ENCODE data around the gene CRYGN.

The CRYGN gene

DNA sequence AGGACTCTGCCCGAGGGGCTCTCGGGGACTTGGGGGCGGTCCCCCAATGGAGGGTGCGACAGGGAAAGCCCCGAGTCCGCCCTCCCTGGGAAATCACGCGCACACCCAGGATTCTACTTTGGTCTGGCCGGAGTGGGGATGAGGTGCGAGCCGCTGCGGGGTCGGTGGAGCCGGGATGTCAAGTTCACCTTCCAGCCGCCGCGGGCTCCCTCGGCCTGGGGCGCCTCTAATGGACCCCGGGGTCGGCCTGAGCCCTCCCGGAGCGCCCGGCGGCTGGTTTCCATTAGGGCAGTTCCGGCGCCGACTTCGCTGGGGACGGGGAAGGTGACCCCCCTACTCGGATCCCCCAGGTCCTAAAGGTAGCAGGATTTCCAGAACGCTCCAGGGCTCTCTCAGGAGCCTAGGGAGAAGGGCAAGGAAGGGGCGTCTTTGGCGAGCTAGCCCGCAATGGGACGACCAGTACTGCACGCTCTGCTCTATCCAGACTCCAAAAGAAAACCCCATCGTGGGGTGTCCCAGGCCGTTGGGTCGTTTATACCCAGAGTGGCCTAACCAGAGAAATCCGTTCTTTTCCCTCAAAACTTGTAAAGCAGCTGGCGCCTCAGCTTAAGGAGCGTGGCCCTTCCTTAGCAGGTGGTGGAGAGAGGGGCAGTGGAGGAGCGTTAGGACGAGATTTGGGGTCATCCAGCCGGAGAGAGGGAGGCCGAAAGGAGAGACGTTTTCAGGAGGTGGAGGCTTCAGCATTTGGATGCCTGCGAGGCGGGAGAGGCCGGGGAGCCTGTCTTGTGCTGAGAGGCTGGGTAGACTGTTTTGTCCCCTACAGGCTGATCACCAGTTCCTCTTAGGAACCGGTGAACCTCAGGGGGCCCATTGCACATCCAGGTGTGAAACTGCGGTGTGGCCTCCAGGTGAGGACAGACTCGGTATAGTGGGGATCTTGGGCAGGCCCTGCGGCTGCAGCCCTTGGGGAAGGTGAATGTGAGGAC is 29.2 kb downstream of the CRYGN start:
- FAIRE-seq (no peak), DNase-seq (ENCODE audit: extremely low spot score, insufficient read length, low read depth) (no peak)

GRCh38 chr7:151409667-151410404 is 30.1 kb downstream of the CRYGN start, which contains the start of gene WDR86:
Gene WDR86, minus strand, starts transcription at chr7:151410038. Its CDS starts 449 bp downstream, at chr7:151409589.
- DNase-seq (ENCODE audit: extremely low spot score, insufficient read length, low read depth) (no peak), FAIRE-seq (no peak)

DNA sequence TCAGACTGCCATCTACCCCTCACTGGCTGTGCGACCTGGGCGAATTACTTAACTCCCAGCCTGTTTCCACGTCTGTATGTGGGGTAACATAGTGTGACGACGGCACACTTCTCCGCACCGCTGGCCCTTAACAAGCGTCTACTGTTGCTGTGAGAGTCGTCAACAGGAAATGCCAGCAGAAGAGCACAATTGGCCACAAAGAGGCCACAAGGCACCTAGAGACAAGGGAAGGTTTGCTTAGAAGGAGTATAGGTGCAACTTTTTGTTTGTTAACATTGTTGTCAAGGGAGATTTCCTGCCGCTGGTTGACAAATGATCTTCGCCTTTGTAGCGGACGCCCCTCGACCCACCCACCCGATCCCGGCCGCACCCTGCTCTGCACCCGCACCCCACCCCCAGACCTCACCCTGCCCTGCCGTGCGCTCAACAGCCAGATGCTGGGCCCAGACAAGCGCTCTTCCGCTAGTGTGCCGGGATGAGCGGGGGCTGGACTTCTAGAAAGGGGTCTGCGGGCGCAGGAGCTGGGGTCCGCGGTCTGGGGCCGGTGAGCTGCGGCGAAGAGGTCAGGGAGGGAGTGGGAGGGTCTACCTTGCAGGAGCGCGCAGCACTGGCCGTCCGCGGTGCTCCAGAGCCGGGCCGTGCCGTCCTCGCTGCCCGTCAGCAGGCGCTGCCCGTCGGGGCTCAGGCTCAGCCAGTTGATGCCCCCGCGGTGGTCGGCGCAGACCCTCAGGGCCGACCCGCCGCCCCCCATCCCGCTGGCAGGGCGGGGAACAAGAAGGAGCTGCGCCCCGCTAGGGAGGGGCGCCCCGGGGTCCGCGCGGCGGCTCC is 30.9 kb downstream of the CRYGN start:
- no peak for FAIRE-seq
- DNase-seq (ENCODE audit: extremely low spot score, insufficient read length, low read depth): no peak

DNA sequence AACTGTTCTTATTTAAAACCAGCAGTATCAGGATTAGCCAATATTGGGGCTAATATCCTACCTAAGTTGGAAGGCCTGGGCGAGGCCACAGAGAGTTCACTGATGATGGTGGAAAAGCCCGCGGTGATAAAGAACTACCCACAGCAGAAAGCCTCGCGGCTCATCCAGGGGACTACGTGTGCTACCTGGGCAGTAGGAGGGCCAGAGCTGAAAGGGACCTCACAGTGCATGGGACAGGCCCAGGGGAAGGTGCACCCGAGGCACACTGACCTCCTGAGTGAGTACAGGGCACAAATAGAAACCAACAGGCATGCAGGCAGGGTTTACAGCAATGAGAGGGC is 31.5 kb downstream of the CRYGN start:
- FAIRE-seq (no peak), DNase-seq (ENCODE audit: extremely low spot score, insufficient read length, low read depth) (no peak)

GRCh38 chr7:151406886-151407583 is 32.9 kb downstream of the CRYGN start:
- FAIRE-seq: no peak

DNA sequence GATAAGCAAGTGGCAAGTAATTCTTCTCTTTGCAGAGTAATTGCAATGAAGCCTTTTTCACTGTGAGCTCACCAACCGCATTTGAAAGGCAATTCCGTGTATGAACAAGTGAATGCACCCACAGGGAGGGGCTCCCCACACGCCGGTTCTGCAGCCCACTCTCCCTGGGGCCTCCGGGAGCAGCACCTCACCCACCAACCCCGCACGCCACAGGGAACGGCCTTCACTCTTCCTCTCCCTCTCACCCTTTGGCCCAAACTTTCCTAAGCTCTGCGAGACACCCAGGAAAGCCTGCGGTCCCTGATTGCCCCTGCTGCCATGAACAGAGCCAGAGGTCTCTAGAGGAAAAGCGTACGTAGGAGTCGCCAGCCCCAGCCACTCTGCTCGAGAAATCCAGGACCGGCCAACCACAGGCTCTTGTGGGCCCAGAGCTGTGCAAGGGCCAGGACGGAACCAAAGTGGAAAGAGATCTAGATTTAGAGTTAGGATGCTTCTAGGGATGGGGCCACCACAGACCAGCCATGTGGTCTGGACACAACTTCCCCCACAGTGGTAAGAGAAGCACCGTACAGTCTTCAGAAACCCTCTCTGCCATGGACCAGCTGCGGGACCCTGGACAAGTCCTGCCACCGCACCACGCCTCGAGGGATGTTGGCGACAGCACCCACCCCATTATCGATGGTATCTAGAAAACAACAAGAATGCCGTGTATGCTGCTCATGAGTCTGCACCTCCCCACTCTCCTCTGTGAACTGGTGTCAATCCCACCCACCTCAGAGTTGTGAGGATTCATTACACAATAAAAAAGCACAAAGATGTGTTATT is 33.7 kb downstream of the CRYGN start:
- DNase-seq (ENCODE audit: extremely low spot score, insufficient read length, low read depth): no peak
- no peak for FAIRE-seq

More at GRCh38 chr7:151406886-151407583, 32.9 kb downstream of the CRYGN start:
- no peak for DNase-seq (ENCODE audit: extremely low spot score, insufficient read length, low read depth)

DNA sequence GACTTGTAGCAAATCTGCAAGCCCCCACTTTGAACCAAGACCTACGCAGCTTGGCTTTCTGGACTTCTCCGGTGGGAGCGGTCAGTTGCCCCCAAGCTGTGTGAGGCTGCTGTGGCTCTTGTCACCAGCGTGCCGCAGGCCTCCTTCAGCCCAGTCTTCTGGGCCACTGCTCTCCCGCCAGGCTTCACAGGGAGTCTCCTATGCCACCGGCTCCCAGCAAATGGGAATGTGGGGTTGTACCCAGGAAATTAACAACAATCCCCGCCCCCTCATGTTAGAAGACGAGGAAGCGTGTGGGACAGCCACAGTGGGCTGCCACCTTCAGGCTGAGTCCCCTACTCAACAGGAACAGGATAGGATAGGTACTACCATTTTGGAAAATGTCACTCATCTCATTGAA is 34.4 kb downstream of the CRYGN start:
- no peak for DNase-seq (ENCODE audit: extremely low spot score, insufficient read length, low read depth)
- no peak for FAIRE-seq

DNA sequence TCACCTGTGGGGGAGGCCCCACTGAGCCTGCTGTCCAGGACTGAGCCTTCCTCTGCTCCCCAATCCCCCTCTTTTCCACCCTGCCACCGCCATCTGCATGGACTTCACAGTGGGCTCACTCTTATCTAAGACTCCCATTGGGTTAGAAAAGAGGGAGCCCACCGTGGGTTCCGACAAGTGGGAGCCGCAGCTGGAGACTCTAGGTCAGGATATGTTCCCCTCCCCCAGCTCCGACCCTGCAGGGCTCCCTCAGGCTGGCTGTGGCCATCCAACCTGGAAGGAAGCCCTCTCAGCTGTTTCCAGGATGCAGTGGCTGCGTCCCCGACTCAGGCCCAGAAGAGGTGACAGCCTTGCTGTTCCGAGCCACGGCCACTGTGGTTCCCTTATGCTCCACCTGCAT is 34.9 kb downstream of the CRYGN start:
- no peak for DNase-seq (ENCODE audit: extremely low spot score, insufficient read length, low read depth)
- no peak for FAIRE-seq

GRCh38 chr7:151404216-151405011 is 35.5 kb downstream of the CRYGN start:
- FAIRE-seq: no peak
- no peak for DNase-seq (ENCODE audit: extremely low spot score, insufficient read length, low read depth)

DNA sequence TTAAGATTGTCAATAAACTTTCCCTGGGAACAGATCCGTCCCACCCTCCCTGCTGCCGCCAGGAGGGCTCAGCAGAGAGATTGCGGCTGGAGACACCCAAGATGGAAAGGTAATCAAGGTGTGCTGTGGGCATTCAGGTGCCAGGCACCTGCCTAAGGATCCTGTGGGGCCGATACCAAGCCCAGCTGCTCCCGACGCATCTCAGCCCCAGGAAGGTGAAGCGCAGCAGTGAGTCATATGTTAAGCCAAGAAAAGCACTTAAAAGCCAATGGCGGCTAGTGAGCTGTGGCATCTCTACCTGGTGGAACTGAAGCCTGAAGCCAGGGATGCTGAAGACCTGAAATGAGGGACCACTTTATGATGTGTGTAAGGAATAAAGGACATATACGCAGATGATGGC is 36.2 kb downstream of the CRYGN start:
- no peak for FAIRE-seq
- DNase-seq (ENCODE audit: extremely low spot score, insufficient read length, low read depth): no peak

DNA sequence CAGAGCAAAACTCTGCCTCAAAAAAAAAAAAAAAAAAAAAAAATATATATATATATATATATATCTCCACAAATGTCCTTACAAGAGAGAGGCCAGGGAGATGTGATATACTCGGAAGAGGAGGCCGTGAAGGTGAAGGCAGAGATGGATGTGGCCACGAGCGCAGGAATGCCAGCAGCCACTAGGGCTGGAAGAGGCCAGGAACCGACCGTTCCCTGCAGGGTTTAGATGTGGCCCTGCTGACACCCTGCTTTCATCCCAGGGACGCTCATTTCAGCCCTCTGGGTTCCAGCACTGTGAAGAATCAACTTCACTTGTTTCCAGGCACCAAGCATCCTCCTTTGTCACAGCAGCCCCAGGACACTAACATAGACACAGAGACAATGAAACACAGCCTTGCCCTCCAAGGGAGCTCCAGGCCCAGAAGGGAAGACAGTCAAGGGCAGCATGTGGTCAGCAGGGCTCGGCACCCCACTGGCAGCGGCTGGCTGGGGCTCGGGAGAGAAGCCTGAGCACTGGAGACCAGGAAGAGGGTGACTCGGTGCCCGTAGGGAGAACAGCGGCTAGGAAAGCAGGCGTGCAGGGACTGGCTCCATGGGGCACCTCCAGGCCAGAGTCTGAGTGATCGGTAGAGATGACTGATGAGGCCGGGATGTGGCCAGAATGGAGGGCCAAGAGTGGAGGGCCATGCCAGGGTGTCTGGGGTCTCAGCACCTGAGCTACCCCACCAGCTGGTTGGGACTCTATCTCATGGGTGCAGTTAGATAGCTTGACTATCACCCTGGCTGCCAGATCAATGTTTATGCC is 37.7 kb downstream of the CRYGN start:
- DNase-seq (ENCODE audit: extremely low spot score, insufficient read length, low read depth): no peak
- FAIRE-seq: no peak

GRCh38 chr7:151400626-151401315 is 39.2 kb downstream of the CRYGN start:
- DNase-seq (ENCODE audit: extremely low spot score, insufficient read length, low read depth) (no peak), FAIRE-seq (no peak)

DNA sequence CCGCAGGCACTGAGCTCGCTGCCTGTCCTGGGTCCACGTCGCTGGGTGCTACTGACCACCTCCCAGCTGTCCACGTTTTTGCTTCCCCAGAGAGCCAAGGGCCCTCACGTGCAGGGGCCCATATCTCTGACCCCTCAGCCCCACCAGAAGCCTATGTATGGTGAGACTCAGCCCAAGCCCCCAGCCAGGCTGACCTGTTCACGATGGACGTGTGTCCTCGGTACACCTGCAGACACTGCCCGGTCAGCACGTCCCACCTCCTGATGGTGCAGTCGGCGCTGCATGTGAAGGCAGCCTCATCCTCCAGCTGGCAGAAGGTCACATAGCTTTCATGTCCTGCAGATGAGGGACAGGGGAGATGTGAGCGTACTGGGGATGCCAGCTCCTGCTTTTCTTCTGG is 40.0 kb downstream of the CRYGN start:
- FAIRE-seq (no peak), DNase-seq (ENCODE audit: extremely low spot score, insufficient read length, low read depth) (no peak)

GRCh38 chr7:151399305-151399601 is 40.7 kb downstream of the CRYGN start:
- no peak for DNase-seq (ENCODE audit: extremely low spot score, insufficient read length, low read depth)
- FAIRE-seq: no peak

DNA sequence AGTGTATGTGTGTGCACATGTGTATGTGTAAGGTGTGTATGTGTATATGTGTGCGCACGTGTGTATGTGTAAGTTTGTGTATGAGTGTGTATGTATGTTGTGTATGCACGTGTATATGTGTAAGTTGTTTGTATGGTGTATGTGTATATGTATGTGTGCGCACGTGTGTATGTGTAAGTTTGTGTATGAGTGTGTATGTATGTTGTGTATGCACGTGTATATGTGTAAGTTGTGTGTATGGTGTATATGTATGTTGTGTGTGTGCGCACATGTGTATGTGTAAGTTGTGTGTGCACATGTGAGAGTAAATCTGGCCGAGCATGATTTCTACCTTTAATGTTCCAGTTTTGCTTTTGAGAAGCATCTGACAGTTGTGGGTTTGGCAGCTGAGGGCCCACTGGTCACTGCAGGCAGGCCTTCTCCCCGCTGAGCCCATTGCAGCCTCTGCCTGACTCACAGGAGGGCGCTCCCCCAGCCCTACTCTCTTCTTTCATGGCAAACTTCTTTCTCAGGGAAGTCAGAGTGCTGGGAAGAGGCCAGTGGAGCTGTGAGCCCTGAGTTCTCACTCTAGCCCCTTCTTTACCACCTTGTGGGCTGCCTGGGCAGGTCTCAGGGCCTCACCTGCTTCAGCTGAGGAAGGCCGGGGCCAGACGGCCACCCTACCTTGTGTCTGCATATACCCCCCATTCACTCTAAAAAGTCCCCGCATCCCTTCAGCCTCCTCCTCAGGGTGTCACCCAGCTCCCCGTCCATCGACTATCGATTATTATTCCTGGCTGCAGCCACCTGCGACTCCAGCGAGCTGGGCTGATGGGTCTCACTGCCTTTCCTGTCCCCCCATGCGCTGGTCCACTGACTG is 41.3 kb downstream of the CRYGN start:
- FAIRE-seq (no peak), DNase-seq (ENCODE audit: extremely low spot score, insufficient read length, low read depth) (no peak)

GRCh38 chr7:151397026-151397425 is 42.9 kb downstream of the CRYGN start:
- FAIRE-seq: no peak

More at GRCh38 chr7:151397026-151397425, 42.9 kb downstream of the CRYGN start:
- DNase-seq (ENCODE audit: extremely low spot score, insufficient read length, low read depth): no peak

Measured in GM18507 (cell line).